GM19328 (cell line): ENCODE results near the gene TSACC.

Experiments used
- ATAC-seq: cut with Tn5 transposase; IDR thresholded peaks from one replicate; pipeline ENCODE4 v1.9.1; 2021; ENCODE audit warnings: mild to moderate bottlenecking, moderate library complexity; ENCODE audit not compliant: unreplicated experiment

TSACC gene

GRCh38 chr1:156391701-156392100 is 53.4 kb downstream of the TSACC start:
- no peak for ATAC-seq

DNA sequence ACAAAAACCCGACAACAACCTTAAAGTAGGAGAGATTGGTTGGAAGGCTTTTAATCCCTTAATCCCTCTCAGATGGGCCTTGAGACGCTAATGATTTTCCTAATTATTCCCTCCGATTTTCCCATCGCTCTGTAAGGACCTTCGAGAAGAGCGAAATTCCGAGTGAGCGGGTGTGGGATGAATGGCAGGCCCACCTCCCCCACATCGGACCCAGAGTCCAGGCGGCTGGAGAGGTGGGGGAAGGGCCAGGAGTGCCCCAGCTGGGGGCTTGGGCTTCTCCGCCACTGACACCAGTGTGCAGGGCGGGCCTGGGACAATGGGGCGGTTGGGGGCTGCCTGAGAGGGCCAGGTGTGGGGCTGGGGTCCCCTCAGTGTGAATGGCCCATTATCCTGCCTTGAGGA is 54.1 kb downstream of the TSACC start:
- ATAC-seq, result no peak

GRCh38 chr1:156393095-156393494 is 54.8 kb downstream of the TSACC start:
- no peak for ATAC-seq

DNA sequence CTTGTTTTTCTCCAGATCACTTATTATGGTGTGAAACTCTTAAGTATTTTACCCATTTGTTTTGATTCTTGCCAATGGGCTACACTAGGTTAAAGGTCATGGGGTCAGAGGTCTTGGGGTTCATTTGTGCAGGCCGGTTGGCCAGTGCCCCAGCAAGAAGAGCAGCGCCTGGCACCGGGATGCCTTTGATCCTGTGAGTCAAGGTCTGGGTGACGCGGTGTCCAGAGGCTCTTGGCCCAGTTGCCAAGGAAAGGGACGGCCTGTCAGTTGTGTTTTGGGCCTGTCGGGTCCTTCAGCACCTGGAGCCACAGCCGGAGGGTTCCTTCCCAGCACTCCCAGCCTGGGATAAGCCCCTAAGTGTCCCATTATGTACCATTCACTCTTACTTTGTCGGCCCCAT is 55.8 kb downstream of the TSACC start:
- ATAC-seq, result no peak

- ATAC-seq, result no peak
These were observed 56.6 kb downstream of the TSACC start for GRCh38 chr1:156394835-156395461.
